Bone marrow (tissue), 2 donors: ENCODE measurements around the gene SENP5.

Experiments
- DNase-seq, 2 donors: peaks; one replicate each; lab custom pipeline; 2025; lab: John Stamatoyannopoulos, UW

The SENP5 gene

GRCh38 chr3:196889844-196890708, 22.4 kb downstream of the SENP5 start:
- DNase-seq: no peak

GRCh38 chr3:196894557-196895295, 27.0 kb downstream of the SENP5 start:
- no peak for DNase-seq

- no peak for DNase-seq
Observed at GRCh38 chr3:196896229-196896628, 28.5 kb downstream of the SENP5 start.

GRCh38 chr3:196901768-196902167, 34.0 kb downstream of the SENP5 start:
- no peak for DNase-seq

- no peak for DNase-seq
Observed at GRCh38 chr3:196902296-196902695, 34.6 kb downstream of the SENP5 start.

GRCh38 chr3:196903740-196904139, 36.0 kb downstream of the SENP5 start:
- DNase-seq: no peak

- no peak for DNase-seq
Observed at GRCh38 chr3:196914866-196915265, 47.1 kb downstream of the SENP5 start.

- DNase-seq: no peak
Observed at GRCh38 chr3:196915375-196915774, 47.7 kb downstream of the SENP5 start.

- no peak for DNase-seq
Observed at GRCh38 chr3:196916221-196916620, 48.5 kb downstream of the SENP5 start.

- DNase-seq: no peak
Observed at GRCh38 chr3:196916995-196917394, 49.3 kb downstream of the SENP5 start.

GRCh38 chr3:196918968-196919367, 51.2 kb downstream of the SENP5 start:
- no peak for DNase-seq

GRCh38 chr3:196920733-196921132, 53.0 kb downstream of the SENP5 start:
- DNase-seq: no peak

GRCh38 chr3:196927571-196928453, 60.1 kb downstream of the SENP5 start:
- DNase-seq: no peak

- no peak for DNase-seq
Observed at GRCh38 chr3:196931157-196931556, 63.4 kb downstream of the SENP5 start.

GRCh38 chr3:196931828-196932587, 64.3 kb downstream of the SENP5 start:
- DNase-seq: no peak

- no peak for DNase-seq
Observed at GRCh38 chr3:196932600-196932999, 64.9 kb downstream of the SENP5 start.

- no peak for DNase-seq
Observed at GRCh38 chr3:196936288-196936687, 68.6 kb downstream of the SENP5 start.

- DNase-seq: no peak
Observed at GRCh38 chr3:196938124-196938523, 70.4 kb downstream of the SENP5 start.

- DNase-seq: no peak
Observed at GRCh38 chr3:196938576-196938975, 70.9 kb downstream of the SENP5 start.

- peak; percentile 28 to 78 for DNase-seq
Observed at GRCh38 chr3:196941729-196942225, 74.1 kb downstream of the SENP5 start.

GRCh38 chr3:196942226-196942914, 74.7 kb downstream of the SENP5 start, which contains the start of gene NCBP2:
Gene NCBP2 (minus strand): TSS chr3:196942528. CDS start chr3:196942503, 25 bp downstream.
- peak; percentile 89 to 98 for DNase-seq
